OCI-LY3 (cell line): ENCODE results near the gene CCDC138.

Experiments
- CTCF ChIP-seq: fragments of 200-600, 300-600 bp; sonication (generic); IDR thresholded peaks from 2 replicates; pipeline ENCODE4 v1.5.1; 2014; ENCODE audit warnings: antibody characterized with exemption, low read length, low read depth
- EZH2phosphoT487 ChIP-seq: fragments of 200-600 bp; shearing (Covaris generic); IDR thresholded peaks from 2 replicates; pipeline ENCODE4 v1.6.1; 2018; ENCODE audit warnings: antibody characterized with exemption, mixed run types, low read depth

- no peak for TF ChIP-seq CTCF
- no peak for TF ChIP-seq EZH2phosphoT487
Measured at GRCh38 chr2:108824316-108825070, 37.9 kb downstream of the CCDC138 start.
